Right renal pelvis (tissue), 4 donors: ENCODE measurements around the gene DPP8. TPM values are rescaled to one million over a fixed set of nuclear protein-coding genes. Genes with fewer than 3 reads are reported as not detected.
"Not testable (repeated sequence)": the region's sequence is repeated elsewhere in the genome, so short reads cannot be mapped to it uniquely, and the experiment has no call there.

Experiments used
- DNase-seq, 4 donors: peaks; one replicate each; pipeline ENCODE4 v3.0.0-alpha.2; 2013; ENCODE audit warnings: low read depth in 4 of 4, low spot score in 3 of 4, missing footprints in 1 of 4
- polyA plus RNA-seq, 4 donors: library from polyadenylated mRNA; unstranded; fragments of 120-200 nt; gene quantifications; one replicate each; pipeline ENCODE4 v1.2.1, GENCODE V29; 2013; ENCODE audit not compliant: insufficient read length in 4 of 4

The DPP8 gene
- polyA plus RNA-seq, 4 donors: 24.3 to 32.4 (median 26.5) TPM

DNA sequence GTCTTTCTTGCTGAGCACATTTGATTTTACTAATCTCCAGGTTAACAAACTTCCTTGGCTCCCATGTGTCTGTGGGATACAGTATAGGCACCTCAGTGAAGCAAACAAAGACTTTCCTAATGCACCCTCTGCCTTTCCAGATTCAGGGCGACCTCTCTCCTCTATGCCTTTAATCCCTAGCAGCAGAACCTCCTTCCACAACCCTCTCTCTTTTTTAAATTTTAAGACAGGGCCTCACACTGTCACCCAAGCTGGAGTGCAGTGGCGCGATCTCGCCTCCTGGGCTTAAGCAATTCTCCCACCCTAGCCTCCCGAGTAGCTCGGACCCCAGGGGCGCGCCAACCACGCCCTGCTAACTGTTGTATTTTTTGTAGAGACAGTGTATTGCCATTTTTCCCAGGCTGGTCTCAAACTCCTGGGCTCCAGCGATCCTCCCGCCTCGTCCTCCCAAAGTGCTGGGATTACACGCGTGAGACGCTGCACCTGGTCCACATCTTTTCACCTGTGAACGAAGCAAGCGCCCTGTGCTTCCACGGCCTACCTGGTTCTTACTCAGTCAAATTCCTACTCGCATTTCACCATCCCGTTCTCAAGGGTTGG lies 11.1 kb upstream of the DPP8 start:
- no peak for DNase-seq

DNA sequence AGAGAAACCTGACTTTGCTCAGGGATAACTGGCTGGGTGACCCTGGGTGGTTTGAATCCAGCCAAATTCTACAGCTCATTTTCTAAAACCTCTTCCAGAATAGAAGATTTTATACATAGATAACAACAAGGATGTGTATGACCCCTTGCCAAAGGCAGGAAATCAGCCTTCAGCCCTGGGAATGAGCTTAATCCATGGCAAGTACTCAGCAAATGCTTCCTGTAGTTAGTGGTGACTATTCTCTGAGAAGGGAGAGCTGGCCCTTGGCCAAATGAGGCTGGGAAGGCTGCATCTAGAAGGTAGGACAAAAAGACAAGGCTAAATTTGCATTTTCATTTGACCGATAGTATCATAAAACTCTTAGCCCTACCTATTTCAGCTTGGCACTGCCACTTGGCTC lies 8.1 kb upstream of the DPP8 start:
- DNase-seq: no peak

DNA sequence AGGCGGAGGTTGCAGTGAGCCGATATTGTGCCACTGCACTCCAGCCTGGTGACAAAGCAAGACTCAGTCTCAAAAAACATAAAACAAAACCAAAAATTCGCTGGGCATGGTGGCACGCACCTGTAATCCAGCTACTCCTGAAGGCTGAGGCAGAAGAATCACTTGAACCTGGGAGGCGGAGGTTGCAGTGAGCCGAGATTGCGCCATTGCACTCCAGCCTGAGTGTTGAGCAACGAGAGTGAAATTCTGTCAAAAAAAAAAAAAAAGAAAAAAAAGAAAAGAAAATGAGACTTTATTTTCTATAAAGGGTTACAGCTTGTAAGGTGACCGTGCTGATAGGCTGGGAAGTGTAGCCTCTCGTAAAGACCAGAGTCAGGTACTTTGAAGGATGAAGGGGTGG lies 6.7 kb upstream of the DPP8 start:
- no peak for DNase-seq

DNA sequence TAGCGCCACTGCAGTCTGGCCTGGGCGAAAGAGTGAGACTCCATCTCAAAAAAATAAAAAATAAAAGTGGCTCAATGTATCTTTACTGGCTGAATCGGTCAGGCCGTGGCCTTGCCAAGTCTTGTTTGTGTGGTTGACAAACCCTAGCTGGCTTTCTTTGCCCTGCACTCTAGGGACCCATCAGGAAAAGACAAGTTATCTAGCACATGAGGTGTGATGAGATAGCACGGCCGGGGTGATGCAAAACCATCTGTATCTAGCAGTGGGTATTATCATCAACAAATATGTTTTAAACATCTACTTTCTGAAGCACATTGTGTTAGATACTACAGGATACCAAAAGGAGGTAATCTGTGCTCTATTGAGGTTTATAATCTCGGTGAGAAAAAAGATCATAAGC lies 3.9 kb upstream of the DPP8 start:
- no peak for DNase-seq

DNA sequence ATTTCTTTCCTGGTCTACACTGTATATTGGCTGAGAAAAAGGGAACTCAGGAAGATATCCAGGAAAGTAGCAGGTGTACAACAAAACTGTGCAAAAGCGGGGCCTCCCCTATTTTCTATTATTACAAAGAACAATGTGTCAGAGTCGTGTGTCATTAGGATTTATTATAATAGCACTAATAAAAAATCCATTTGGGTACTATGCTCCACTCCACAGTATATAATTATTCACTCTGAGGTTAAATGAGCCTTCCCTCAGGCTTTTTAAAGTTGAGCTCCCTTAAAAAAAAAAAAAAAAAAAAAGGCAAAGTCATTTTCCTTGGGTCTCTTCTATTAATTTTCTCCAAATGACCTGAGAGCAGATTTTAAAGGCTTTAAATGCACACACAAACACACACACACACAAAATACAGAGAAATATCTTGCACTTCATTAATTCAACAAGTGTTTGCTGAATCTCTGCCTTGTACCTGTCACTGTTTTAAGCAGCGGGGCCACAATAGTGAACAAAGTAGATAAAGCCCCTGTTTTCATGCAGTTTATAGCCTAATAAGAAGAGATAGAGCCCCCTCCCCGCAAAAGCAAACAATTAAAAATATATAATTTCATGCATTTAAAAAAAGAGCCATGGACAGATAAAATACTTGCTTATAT lies 1.3 kb upstream of the DPP8 start:
- DNase-seq: no peak

DNA sequence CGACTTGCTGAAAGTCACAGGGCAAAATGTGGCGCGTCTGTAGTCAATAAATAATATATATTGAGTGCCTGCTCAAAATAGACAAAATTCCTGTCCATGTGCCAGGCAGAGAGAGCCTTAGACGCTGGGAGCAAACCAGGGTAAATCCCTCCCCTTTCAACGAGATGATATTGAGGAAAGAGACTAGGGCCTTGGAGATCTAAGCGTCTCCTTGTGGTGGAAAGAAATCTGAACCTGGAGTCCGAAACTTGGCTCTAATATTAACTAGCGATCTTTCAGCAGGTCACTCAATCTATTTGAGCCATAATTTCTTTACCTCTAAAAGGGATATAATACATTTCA lies 348 bp upstream of the DPP8 start:
- no peak for DNase-seq

DNA sequence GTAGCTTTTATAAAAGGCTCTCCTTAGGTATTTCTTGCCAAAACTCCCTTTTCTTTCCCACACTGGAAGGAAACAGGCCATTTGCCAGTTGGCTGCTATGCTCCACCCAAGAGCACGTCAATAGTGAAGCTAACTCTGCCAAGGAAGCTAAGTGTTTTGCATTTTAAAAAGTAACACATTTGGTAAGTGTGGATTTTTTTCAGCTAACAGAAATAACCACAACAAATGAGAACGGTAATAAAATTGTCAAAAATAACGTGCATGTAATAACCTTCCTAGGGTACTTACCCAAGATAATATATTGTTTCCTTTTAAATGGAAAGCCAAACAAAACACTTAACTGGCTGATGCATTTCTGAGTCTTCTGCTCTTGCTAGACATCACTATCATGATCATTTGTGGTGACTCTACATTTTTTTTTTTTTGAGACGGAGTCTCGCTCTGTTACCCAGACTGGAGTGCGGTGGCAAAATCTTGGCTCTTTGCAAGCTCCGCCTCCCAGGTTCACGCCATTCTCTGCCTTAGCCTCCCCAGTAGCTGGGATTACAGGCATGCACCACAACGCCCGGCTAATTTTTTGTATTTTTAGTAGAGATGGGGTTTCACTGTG lies 4.6 kb downstream of the DPP8 start:
- DNase-seq: peak; percentile 36 to 58 (median 48)

DNA sequence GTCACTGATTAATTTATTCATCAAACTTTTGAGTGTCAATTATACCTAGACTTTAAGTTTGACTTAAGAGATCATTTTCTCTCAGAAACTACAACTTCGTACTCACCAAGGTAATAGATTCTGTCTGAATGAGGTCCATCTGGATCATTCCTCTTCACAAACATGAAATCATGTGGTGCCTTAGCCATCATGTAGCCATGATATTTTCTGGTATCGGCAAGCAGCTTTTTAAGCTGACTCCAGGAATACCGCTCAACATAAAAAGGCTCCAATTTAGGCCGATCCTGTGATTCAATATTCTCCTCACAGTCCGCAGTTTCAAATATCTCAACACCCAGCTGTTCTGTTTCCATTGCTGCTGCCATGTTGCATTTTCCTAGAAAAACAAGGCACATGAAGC lies 5.3 kb downstream of the DPP8 start:
- DNase-seq: no peak

DNA sequence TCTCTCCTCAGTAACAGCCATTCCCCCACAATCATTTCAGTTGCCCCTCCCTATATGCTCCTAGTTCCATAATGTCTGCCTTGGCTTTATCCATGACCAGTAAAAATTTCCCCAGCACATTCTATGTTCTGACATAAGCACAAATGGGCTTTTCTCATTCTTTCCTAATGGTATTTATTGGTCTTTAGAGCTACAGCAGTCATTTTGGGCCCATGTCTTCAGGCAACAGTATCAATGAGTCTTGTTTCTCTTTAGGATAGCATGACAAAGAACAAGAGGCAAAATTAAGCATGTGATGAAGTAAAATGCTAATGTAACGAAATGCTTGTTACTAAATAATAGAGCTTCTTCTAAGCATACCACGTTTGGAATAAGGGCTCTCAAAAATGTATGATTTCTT lies 8.2 kb downstream of the DPP8 start:
- DNase-seq: no peak

DNA sequence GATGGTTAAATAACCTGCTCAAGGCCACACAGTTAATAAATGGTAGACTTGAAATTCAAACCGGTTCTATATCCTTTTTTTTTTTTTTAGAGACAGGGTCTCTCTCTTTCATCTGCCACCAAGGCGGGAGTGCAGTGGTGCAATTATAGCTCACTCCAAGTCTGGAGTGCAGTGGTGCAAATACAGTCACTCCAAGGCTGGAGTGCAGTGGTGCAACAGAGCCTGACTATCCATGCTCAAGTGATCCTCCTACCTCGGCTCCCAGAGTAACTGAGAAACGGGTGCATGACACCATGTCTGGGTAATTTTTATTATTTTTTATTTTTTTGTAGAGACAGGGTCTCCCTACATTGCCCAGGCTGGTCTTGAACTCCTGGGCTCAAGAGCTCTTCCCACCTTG lies 23.4 kb downstream of the DPP8 start:
- peak in 1 of 4 donors; percentile 5 for DNase-seq

DNA sequence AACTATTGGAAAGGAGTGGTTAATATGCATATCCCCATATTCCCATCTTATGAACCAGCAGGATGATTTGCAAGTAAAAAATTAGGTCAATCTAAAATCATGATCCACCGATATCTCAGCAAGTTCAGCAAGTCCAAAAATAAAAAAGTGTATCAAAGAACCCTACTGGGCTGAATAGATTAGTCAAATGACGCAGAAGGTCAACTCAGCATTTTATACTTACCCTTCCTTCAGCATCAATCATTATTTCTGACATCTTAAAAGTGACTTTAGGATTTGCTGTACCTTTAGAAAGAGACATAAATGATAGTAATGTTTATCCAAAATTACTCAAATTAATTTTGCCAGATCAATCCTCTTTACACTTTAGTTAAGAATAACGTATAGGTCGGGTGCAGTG lies 32.6 kb downstream of the DPP8 start:
- no peak for DNase-seq

DNA sequence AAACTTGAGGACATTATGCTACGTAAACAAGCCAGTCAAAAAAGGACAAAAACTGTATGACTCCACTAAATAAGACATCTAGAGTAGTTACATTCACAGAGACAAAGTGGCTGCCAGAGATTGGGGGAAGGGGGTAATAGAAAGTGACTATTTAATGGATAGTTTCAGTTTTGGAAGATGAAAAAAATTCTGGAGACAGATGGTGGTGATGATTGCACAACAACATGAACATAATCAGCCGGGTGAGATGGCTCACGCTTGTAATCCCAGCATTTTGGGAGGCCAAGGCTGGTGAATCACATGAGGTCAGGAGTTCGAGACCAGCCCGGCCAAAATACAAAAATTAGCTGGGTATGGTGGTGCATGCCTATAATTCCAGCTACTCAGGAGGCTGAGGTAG lies 40.6 kb downstream of the DPP8 start:
- no peak for DNase-seq

DNA sequence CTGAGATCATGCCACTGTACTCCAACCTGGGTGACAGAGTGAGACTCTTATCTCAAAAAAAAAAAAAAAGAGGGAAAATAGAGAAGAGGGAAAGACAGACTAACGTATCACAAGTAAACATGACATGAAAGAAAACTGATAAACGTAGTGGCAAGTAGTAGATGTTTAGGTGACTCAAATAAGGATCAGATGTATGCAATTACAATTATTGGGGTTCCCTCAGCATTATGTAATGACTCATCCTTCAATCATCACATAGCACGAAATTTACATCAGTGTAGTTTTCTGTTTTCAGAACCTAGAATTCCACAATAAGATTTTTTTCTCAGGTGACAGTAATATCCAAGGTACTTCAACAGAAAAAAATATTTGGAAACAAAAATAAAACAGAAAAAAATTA lies 46.6 kb downstream of the DPP8 start:
- no peak for DNase-seq

DNA sequence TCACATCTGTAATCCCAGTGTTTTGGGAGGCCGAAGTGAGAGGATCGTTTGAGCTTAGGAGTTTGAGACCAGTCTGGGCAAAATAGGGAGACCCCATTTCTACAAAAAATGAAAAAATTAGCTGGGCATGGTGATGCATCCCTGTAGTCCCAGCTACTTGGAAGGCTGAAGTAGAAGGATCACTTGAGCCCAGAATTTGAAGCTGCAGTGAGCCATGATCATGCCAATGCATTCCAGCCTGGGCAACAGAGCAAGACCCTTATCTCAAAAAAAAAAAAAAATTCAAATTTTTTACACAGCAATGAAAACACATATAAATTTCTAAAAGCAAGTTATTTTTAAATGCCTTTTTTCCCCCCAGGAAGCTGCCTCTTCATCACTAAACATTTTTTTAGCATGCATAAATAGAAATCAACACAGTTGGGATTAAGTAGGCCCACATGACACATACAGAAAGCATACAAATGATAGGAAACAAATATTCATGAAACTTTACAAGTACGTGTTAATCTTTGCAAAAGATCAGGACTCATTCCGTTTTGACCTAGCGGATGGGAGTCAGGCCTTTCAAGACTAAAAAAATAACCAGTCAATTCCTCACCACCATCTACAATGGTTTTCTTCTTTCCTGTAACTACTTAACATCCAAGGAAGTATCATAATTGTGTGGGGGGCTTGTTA lies 49.1 kb downstream of the DPP8 start:
- DNase-seq: no peak

DNA sequence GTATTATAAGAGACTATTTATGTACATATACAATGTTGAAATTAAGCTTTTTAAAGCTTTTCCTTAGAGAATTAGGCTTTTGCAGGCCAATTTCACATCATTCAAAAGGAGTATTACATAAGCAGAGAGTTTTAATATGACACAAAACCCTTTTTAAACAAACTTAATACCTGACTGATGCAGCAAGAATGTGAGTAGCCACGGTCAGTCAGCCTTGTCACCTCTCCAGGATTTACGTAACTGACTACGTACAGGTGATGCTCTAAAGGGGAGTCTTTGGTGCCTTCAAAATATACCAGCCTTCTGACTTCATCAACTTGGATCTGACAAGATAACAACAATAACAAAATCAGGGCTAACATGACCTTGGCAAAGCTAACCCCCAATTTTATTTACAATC lies 50.6 kb downstream of the DPP8 start:
- no peak for DNase-seq

DNA sequence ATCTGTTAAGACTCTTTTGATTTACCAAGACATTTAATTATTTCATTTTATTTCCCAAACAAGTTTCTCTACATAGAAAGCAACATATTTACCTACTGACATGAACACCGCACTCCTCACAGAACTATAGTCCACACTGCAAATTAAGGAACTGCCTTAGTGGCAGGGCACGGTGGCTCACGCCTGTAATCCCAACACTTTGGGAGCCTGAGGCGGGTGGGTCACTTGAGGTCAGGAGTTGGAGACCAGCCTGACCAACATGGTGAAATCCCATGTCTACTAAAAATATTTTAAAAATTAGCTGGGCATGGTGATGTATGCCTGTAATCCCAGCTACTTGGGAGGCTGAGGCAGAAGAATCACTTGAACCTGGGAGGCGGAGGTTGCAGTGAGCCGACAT lies 54.4 kb downstream of the DPP8 start:
- DNase-seq: not testable (repeated sequence)

DNA sequence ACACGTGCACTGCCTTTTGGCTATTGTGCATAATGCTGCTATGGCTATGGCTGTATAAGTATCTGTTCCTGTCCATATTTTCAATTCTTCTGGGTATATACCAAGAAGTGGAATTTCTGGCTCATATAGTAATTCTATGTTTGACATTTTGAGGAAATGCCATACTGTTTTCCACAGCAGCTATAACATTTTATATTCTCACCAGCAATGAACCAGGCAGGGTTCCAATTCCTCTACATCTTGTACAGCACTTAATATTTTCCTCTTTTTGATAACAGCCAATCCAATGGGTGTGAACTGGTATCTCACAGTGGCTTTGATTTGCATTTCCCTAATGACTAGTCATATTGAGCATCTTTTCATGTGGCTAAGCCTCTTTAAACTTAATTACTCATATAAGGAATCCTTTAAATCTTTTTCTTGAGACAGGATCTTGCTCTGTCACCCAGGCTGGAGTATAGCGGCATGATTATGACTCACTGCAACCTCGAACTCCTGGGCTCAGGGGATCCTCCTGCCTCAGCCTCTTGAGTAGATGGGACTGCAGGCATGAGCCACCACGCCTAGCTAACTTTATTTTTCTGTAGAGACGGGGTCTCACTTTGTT lies 56.6 kb downstream of the DPP8 start:
- no peak for DNase-seq

DNA sequence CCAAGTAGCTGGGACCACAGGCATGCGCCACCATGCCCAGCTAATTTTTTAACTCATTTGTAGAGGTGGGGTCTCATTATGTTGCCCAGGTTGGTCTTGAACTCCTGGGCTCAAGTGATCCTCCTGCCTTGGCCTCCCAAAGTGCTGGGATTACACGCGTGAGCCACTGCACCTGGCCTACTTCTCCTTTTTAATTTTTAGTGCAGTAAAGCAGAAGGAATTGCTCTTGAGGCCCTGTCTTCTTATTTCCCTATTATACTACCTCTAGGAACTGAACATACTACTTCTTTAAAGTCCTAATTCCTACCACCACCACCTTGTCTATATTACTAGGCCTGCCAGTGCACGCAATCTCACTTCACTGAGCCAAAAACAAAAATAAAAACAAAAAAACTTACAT lies 62.2 kb downstream of the DPP8 start:
- not testable (repeated sequence) for DNase-seq

DNA sequence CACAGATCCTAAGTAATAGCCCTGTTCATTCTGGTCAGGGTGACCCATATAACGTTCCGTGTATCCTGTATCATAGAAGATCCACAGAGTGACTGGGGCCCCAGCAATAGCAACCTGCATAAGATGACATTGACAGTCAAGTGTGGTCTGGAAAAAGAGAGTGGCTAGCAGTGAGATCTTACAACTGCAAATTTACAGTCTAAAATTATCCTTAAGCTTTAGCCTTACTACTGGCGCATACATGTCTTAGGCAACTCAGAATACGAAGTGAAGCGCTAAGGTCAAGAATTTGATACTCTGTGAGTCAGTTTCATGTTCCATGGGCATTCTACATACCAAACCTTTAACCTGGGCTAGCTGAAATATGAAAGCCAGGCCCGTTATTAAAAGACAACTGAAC lies 65.5 kb downstream of the DPP8 start:
- DNase-seq: no peak

DNA sequence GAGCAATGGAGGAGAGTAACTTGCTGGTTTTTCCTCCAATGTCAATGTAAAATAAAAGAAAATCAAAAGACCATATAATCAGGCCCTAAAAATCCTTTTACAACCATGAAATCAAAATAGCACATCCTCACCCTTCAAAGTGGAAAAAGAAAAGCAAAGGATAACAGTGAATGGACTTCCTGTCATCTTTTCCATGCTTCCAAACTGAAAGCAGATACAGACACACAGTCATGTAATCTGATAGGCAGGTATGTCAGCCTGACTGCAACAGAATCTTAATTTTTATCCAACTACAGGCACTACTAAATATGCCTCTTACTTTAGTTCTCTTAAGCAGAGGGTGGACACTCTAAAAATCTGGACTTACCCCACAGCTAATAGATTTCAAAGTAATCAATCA lies 66.9 kb downstream of the DPP8 start:
- DNase-seq: no peak

DNA sequence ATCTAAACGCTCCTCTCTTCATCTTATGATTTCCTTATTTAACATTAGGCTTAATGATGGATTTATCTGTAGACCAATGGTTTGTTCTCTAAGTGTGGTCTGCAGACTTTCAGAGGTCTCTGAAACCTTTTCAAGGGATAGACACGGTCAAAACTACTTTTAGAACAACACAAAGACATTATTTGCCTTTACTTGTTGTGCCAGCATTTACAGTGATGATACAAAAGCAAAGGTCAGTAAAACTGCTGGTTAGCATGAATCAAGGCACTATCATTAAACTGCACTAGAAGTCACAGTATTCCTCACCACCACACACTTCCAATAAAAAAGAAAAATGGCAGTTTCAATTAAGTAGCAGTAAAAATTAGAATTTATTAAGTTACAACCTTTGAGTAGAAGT lies 70.3 kb downstream of the DPP8 start:
- DNase-seq: no peak

DNA sequence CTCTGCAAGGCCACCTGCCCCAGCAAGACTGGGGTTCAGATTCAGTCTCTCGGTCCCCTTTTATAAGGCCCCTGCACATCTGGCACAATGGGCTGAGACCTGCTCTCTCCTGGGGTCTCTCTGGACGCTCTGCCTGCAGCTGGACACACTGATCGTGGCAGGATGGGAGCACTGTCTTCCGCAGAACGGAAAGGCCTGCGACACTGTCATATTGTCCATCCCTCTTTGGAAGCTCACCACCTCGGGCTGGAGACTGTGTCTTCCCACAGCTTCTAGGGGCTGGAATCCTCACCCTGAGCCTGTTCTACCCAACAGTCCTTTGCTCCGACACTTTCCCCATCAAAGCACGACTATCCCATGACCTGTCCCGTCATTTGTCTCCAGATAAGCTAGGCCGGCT lies 83.3 kb downstream of the DPP8 start:
- no peak for DNase-seq
